PC-9 (cell line): ENCODE data around the gene DRICH1. TPM values are rescaled to one million over a fixed set of nuclear protein-coding genes. Genes with fewer than 3 reads are reported as not detected.
"Not testable (repeated sequence)": the region's sequence is repeated elsewhere in the genome, so short reads cannot be mapped to it uniquely, and the experiment has no call there.

Experiments
- BruUV-seq: library from RNA; stranded (reverse); fragments of 400-500 nt; replicated peaks from 2 replicates; lab custom pipeline; 2021; lab: Mats Ljungman, UMichigan
- CTCF ChIA-PET: fragments of 300-600 bp; sonication (Branson Sonifier 250); formaldehyde crosslinking; loops from one replicate; lab custom pipeline; 2022; ENCODE audit warnings: antibody characterized with exemption; lab: Charles Lee
- POLR2A ChIA-PET: fragments of 300-600 bp; sonication (Branson Sonifier 250); formaldehyde crosslinking; loops from one replicate; lab custom pipeline; 2022; ENCODE audit warnings: antibody characterized with exemption; ENCODE audit not compliant: unreplicated experiment; lab: Charles Lee
- DNase-seq, 2 experiments: peaks; one replicate each; pipeline versions ENCODE4 v3.0.0 to v3.0.0-alpha.2; 2015 to 2022; ENCODE audit warnings: mixed read lengths in 1 of 2
- H2AFZ ChIP-seq: fragments of 200-600 bp; sonication (generic); 2 replicates; pipeline ENCODE4 v1.8.1; 2017; ENCODE audit warnings: antibody characterized with exemption
- H3F3A ChIP-seq: fragments of 200-600 bp; sonication (generic); 2 replicates; pipeline ENCODE4 v1.8.1; 2017; ENCODE audit warnings: antibody characterized with exemption, mild to moderate bottlenecking, low read depth; ENCODE audit not compliant: insufficient read depth
- H3K27ac ChIP-seq: fragments of 200-600 bp; sonication (generic); 2 replicates; pipeline ENCODE4 v1.6.1; 2016; ENCODE audit warnings: mixed run types
- H3K27me3 ChIP-seq: fragments of 200-600 bp; sonication (generic); 2 replicates; pipeline ENCODE4 v1.6.1; 2016; ENCODE audit warnings: low read depth, mixed run types; ENCODE audit not compliant: insufficient read depth
- H3K36me3 ChIP-seq: fragments of 200-600 bp; sonication (generic); 2 replicates; pipeline ENCODE4 v1.6.1; 2016; ENCODE audit warnings: low read depth, mixed run types
- H3K4me1 ChIP-seq: fragments of 200-600 bp; sonication (generic); replicated peaks from 2 replicates; pipeline ENCODE4 v1.6.1; 2016; ENCODE audit warnings: mixed run types; ENCODE audit not compliant: insufficient read depth
- H3K4me2 ChIP-seq: fragments of 200-600 bp; sonication (generic); 2 replicates; pipeline ENCODE4 v1.6.1; 2017; ENCODE audit warnings: mixed run types
- H3K4me3 ChIP-seq: fragments of 200-600 bp; sonication (generic); 2 replicates; pipeline ENCODE4 v1.6.1; 2016; ENCODE audit warnings: mixed run types
- H3K79me2 ChIP-seq: fragments of 200-600 bp; sonication (generic); 2 replicates; pipeline ENCODE4 v1.6.1; 2017; ENCODE audit warnings: low read depth, mixed run types
- H3K9me2 ChIP-seq: fragments of 200-600 bp; sonication (generic); 2 replicates; pipeline ENCODE4 v1.8.1; 2017; ENCODE audit warnings: mild to moderate bottlenecking; ENCODE audit not compliant: insufficient read depth
- H3K9me3 ChIP-seq: fragments of 200-600 bp; sonication (generic); 2 replicates; pipeline ENCODE4 v1.8.1; 2016; ENCODE audit warnings: low read depth; ENCODE audit not compliant: insufficient read depth
- H4K20me1 ChIP-seq: fragments of 200-600 bp; sonication (generic); 2 replicates; pipeline ENCODE4 v1.8.1; 2017; ENCODE audit not compliant: insufficient read depth
- EZH2 ChIP-seq: fragments of 200-600 bp; sonication (generic); IDR thresholded peaks from 2 replicates; pipeline ENCODE4 v1.8.0; 2017; ENCODE audit warnings: antibody characterized with exemption, low read depth
- intact Hi-C: fragments of 100-400 bp; cut with micrococcal nuclease; formaldehyde crosslinking; loops from one replicate; pipeline ENCODE4 v1.10.0; 2022; ENCODE audit not compliant: unreplicated experiment
- total RNA-seq: library from RNA; stranded (reverse); gene quantifications from 2 replicates; pipeline ENCODE4 v1.2.3, GENCODE V29; 2021
- TF ChIP-seq, protein P1 (sequence below): fragments of 200-600 bp; sonication (generic); conservative IDR thresholded peaks from 2 replicates; pipeline ENCODE4 v1.6.1; 2017; ENCODE audit warnings: mixed run types, antibody characterized with exemption, mild to moderate bottlenecking, moderate library complexity

The DRICH1 gene
- total RNA-seq, 1 experiment from 2014 or later, result 0.57 TPM

DNA sequence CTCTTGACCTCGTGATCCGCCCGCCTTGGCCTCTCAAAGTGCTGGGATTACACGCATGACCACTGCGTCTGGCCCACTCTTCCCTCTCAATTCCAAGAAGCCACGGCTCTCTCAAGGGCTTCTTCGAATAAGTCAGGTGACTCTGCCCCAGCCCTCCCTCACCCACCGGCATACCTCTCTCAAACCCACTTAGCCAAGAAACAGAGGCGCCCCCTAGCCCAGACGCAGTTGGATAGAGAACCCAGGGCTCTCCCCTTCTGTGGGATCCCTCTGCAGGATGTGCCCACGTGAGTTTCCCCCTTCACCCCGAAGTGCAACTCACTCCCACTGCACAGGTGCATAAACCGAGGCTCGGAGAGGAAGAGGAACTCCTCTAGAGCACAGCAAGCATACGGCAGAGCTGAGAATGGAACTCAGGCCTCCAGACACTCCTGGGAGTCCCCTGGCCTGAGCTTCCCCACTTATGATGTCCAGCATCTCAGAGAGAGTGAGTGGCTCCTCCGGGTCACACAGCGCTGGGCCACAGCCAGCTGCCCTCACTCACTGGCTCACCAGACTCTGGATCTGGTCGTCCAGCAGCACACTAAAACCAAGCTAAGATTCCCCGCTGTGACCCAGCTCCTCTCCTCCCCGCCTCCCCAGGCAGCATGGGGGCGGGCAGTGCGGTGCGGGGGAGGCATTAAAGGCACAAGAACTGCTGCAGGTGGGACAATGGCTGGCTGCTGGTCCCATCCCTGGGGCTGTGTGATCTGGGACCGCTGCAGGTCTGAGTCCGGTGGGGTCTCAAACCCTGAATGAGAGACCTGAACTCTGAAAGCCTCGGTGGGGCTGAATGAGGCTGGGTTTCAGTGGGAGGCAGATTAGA lies 41.9 kb upstream of the DRICH1 start:
- H4K20me1 ChIP-seq, result 0 out of 2 replicates have a peak, but pooled peaks cover 1% of the 10 kb centered on the region
- intact Hi-C loops, result no loop called here
- BruUV-seq, result no TSS peak
- POLR2A ChIA-PET, result no interaction called here
- no peaks in the 10 kb centered on the region for H3K9me2 ChIP-seq
- no peak overlapping the region for H3K4me2 ChIP-seq
- H3K79me2 ChIP-seq, result no peaks in the 10 kb centered on the region
- TF ChIP-seq EZH2, result no peak
- TF ChIP-seq, protein P1, sequence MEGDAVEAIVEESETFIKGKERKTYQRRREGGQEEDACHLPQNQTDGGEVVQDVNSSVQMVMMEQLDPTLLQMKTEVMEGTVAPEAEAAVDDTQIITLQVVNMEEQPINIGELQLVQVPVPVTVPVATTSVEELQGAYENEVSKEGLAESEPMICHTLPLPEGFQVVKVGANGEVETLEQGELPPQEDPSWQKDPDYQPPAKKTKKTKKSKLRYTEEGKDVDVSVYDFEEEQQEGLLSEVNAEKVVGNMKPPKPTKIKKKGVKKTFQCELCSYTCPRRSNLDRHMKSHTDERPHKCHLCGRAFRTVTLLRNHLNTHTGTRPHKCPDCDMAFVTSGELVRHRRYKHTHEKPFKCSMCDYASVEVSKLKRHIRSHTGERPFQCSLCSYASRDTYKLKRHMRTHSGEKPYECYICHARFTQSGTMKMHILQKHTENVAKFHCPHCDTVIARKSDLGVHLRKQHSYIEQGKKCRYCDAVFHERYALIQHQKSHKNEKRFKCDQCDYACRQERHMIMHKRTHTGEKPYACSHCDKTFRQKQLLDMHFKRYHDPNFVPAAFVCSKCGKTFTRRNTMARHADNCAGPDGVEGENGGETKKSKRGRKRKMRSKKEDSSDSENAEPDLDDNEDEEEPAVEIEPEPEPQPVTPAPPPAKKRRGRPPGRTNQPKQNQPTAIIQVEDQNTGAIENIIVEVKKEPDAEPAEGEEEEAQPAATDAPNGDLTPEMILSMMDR, result no peak
- DNase-seq, result no peak
- no peak overlapping the region for H3K4me3 ChIP-seq
- H3K36me3 ChIP-seq, result no peaks in the 10 kb centered on the region
- H3K27me3 ChIP-seq, result no peaks in the 10 kb centered on the region
- no peaks in the 10 kb centered on the region for H3K9me3 ChIP-seq
- H3F3A ChIP-seq, result no peaks in the 10 kb centered on the region
- CTCF ChIA-PET, result no interaction called here
- no peak overlapping the region for H3K27ac ChIP-seq
- no peaks in the 10 kb centered on the region for H3K4me1 ChIP-seq
- H2AFZ ChIP-seq, result no peak overlapping the region

GRCh38 chr22:23673050-23673620 lies 41.0 kb upstream of the DRICH1 start:
- Histone ChIP-seq H3K4me2 (no peak overlapping the region), H3F3A (no peaks in the 10 kb centered on the region), H2AFZ (no peak overlapping the region), H3K9me3 (no peaks in the 10 kb centered on the region), H4K20me1 (no peaks in the 10 kb centered on the region), H3K4me1 (no peaks in the 10 kb centered on the region), H3K27me3 (no peaks in the 10 kb centered on the region), H3K4me3 (no peak overlapping the region), H3K27ac (no peak overlapping the region), H3K79me2 (no peaks in the 10 kb centered on the region), H3K9me2 (no peaks in the 10 kb centered on the region), H3K36me3 (no peaks in the 10 kb centered on the region)
- TF ChIP-seq, protein P1, result no peak
- TF ChIP-seq EZH2, result no peak
- intact Hi-C loops, result no loop called here
- ChIA-PET CTCF (no interaction called here), POLR2A (no interaction called here)
- BruUV-seq, result no TSS peak
- no peak for DNase-seq

DNA sequence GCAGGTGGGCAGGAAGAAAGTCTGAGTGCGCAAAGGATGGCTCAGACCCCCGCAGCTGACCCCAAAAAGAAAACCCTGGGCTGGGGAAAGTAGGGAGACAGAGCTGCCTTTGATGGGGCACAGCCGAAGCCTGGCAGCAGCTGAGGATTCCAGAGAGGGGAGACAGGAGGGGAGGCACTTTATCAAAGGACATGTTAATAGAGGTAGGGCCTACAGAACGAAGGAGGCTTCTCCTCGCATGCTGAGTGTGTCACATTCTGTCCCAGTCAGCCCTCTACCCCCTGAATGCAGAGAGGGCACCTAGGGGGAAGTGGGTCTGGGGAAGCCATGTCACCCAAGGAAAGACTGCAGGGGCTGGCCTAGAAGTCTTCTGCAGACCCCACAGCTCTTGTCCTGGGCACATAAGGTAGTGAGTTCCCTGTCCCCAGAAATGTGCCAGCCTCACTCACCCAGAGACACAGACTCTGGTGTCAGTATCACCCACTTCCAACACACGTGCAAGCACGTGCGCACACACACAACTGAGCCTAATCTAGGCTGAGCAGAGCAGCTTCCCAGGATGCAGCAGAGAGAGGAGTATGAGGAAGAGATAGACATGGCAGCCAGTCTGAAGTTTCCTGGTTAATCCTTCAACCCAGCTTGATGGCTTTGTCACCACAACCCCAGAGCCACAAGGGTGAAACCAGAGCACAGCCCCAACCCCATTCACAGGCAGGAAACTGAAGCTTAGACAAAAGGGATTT lies 40.4 kb upstream of the DRICH1 start:
- intact Hi-C loops, result not testable (repeated sequence)

DNA sequence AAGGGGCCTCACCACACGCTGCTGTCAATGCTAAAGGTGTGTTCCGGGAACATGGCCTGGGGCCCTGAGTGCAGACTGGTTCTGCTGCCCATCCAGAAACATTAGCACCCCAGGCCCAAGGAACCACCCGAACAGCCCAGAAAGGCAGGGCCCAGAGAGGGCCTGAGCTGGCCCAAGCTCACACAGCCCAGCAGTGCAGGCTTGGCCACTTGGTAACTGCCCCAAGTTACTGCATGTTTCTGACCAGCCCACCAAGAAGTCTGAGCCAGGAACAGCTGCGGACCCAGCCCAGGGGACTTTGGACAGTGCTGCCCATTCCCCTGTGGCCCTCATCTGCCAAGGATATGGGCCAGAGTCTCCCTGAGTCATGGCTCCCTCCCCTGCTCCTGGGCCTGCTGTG lies 39.3 kb upstream of the DRICH1 start:
- H2AFZ ChIP-seq, H3K36me3 ChIP-seq, H3F3A ChIP-seq, DNase-seq, H3K4me2 ChIP-seq, intact Hi-C loops, H3K4me3 ChIP-seq, H3K79me2 ChIP-seq, H3K27me3 ChIP-seq, H4K20me1 ChIP-seq, H3K9me3 ChIP-seq, H3K4me1 ChIP-seq, H3K9me2 ChIP-seq, BruUV-seq, CTCF ChIA-PET, POLR2A ChIA-PET, H3K27ac ChIP-seq: not testable (repeated sequence)

More for the DNA sequence above, 40.4 kb upstream of the DRICH1 start:
- H3K9me2 ChIP-seq, H3K4me1 ChIP-seq, CTCF ChIA-PET, BruUV-seq, H4K20me1 ChIP-seq, H3K79me2 ChIP-seq, H2AFZ ChIP-seq, H3K36me3 ChIP-seq, DNase-seq, H3F3A ChIP-seq, H3K27me3 ChIP-seq, POLR2A ChIA-PET, H3K27ac ChIP-seq, H3K4me3 ChIP-seq, H3K4me2 ChIP-seq, H3K9me3 ChIP-seq: not testable (repeated sequence)
